Subcutaneous abdominal adipose tissue (tissue), 5 donors: ENCODE measurements around the gene COL6A1.

ENCODE experiments used
- H3K27ac ChIP-seq: one replicate; pipeline ENCODE4 v1.7.0; 2013; ENCODE audit warnings: low read depth, mild to moderate bottlenecking, inconsistent platforms, low read length, moderate library complexity
- H3K27me3 ChIP-seq, 5 donors: one replicate each; pipeline ENCODE4 v1.7.0; 2013; ENCODE audit warnings: low read length in 5 of 5, inconsistent platforms in 1 of 5; ENCODE audit not compliant: control insufficient read depth in 5 of 5, insufficient read depth in 4 of 5
- H3K36me3 ChIP-seq, 5 donors: one replicate each; pipeline ENCODE4 v1.7.0; 2013; ENCODE audit warnings: low read length in 5 of 5; ENCODE audit not compliant: control insufficient read depth in 5 of 5, insufficient read depth in 5 of 5
- H3K4me1 ChIP-seq, 5 donors: one replicate each; pipeline ENCODE4 v1.7.0; 2013; ENCODE audit warnings: low read length in 5 of 5, mild to moderate bottlenecking in 3 of 5, moderate library complexity in 1 of 5; ENCODE audit not compliant: control insufficient read depth in 5 of 5, insufficient read depth in 5 of 5
- H3K4me3 ChIP-seq, 5 donors: one replicate each; pipeline ENCODE4 v1.7.0; 2013; ENCODE audit warnings: low read length in 5 of 5, low read depth in 1 of 5
- H3K9ac ChIP-seq, 5 donors: one replicate each; pipeline ENCODE4 v1.7.0; 2013; ENCODE audit warnings: low read length in 5 of 5, mild to moderate bottlenecking in 4 of 5, moderate library complexity in 3 of 5
- H3K9me3 ChIP-seq, 5 donors: one replicate each; pipeline ENCODE4 v1.7.0; 2013; ENCODE audit warnings: low read length in 5 of 5; ENCODE audit not compliant: control insufficient read depth in 5 of 5
- donor health status: healthy.
- donor health status: healthy.
- donor health status: healthy.
- donor health status: healthy.
- donor health status: healthy.

The COL6A1 gene

GRCh38 chr21:45994086-45994661 lies 12.6 kb downstream of the COL6A1 start:
- Histone ChIP-seq H3K4me1 (peaks cover 3 to 45% (median 39%) of the 10 kb centered on the region in 5 donors), H3K9ac (peak overlapping the region in 1 of 5 donors; percentile 36), H3K9me3 (no peaks in the 10 kb centered on the region), H3K36me3 (peaks cover 0 to 93% (median 61%) of the 10 kb centered on the region in 5 donors), H3K27me3 (no peaks in the 10 kb centered on the region), H3K4me3 (no peak overlapping the region), H3K27ac (peak overlapping the region; percentile 60)

- no peak overlapping the region for H3K9ac ChIP-seq
- H3K4me1 ChIP-seq = peaks cover 3 to 45% (median 39%) of the 10 kb centered on the region in 5 donors
- H3K27ac ChIP-seq = peak overlapping the region; percentile 60
- no peaks in the 10 kb centered on the region for H3K9me3 ChIP-seq
- H3K4me3 ChIP-seq = no peak overlapping the region
- H3K36me3 ChIP-seq = peaks cover 0 to 94% (median 60%) of the 10 kb centered on the region in 5 donors
- no peaks in the 10 kb centered on the region for H3K27me3 ChIP-seq
These were observed 13.5 kb downstream of the COL6A1 start for GRCh38 chr21:45994759-45995685.

- Histone ChIP-seq H3K27ac (peak overlapping the region; percentile 60), H3K4me1 (peaks cover 3 to 45% (median 39%) of the 10 kb centered on the region in 5 donors), H3K9ac (no peak overlapping the region), H3K9me3 (no peaks in the 10 kb centered on the region), H3K36me3 (peaks cover 0 to 92% (median 57%) of the 10 kb centered on the region in 5 donors), H3K27me3 (no peaks in the 10 kb centered on the region), H3K4me3 (no peak overlapping the region)
These were observed 14.2 kb downstream of the COL6A1 start for GRCh38 chr21:45995686-45996179.

GRCh38 chr21:45996311-45997204 lies 15.0 kb downstream of the COL6A1 start:
- Histone ChIP-seq H3K9me3 (no peaks in the 10 kb centered on the region), H3K27me3 (no peaks in the 10 kb centered on the region), H3K36me3 (peaks cover 0 to 92% (median 57%) of the 10 kb centered on the region in 5 donors), H3K4me3 (no peak overlapping the region), H3K9ac (no peak overlapping the region), H3K4me1 (peaks cover 3 to 45% (median 37%) of the 10 kb centered on the region in 5 donors), H3K27ac (no peak overlapping the region)

- no peak overlapping the region for H3K4me3 ChIP-seq
- no peaks in the 10 kb centered on the region for H3K27me3 ChIP-seq
- H3K27ac ChIP-seq = no peak overlapping the region
- H3K4me1 ChIP-seq = peaks cover 3 to 39% (median 32%) of the 10 kb centered on the region in 5 donors
- H3K9me3 ChIP-seq = no peaks in the 10 kb centered on the region
- H3K36me3 ChIP-seq = peaks cover 0 to 94% (median 58%) of the 10 kb centered on the region in 5 donors
- H3K9ac ChIP-seq = no peak overlapping the region
These were observed 15.6 kb downstream of the COL6A1 start for GRCh38 chr21:45997205-45997494.

GRCh38 chr21:45997495-45998275 lies 16.1 kb downstream of the COL6A1 start:
- Histone ChIP-seq H3K36me3 (peaks cover 0 to 94% (median 61%) of the 10 kb centered on the region in 5 donors), H3K4me3 (no peak overlapping the region), H3K4me1 (peaks cover 3 to 34% (median 26%) of the 10 kb centered on the region in 5 donors), H3K27me3 (no peaks in the 10 kb centered on the region), H3K9ac (no peak overlapping the region), H3K27ac (no peak overlapping the region), H3K9me3 (peaks cover 0 to 3% (median 0%) of the 10 kb centered on the region in 5 donors)

- Histone ChIP-seq H3K9me3 (peaks cover 0 to 3% (median 0%) of the 10 kb centered on the region in 5 donors), H3K9ac (no peak overlapping the region), H3K4me1 (peaks cover 3 to 27% (median 20%) of the 10 kb centered on the region in 5 donors), H3K27ac (no peak overlapping the region), H3K4me3 (no peak overlapping the region), H3K27me3 (no peaks in the 10 kb centered on the region), H3K36me3 (peaks cover 0 to 94% (median 67%) of the 10 kb centered on the region in 5 donors)
These were observed 16.7 kb downstream of the COL6A1 start for GRCh38 chr21:45998276-45998701.

- no peaks in the 10 kb centered on the region for H3K27me3 ChIP-seq
- H3K9ac ChIP-seq = no peak overlapping the region
- H3K27ac ChIP-seq = no peak overlapping the region
- peaks cover 0 to 95% (median 74%) of the 10 kb centered on the region in 5 donors for H3K36me3 ChIP-seq
- peaks cover 3 to 20% (median 13%) of the 10 kb centered on the region in 5 donors for H3K4me1 ChIP-seq
- no peak overlapping the region for H3K4me3 ChIP-seq
- peaks cover 0 to 3% (median 0%) of the 10 kb centered on the region in 5 donors for H3K9me3 ChIP-seq
These were observed 17.5 kb downstream of the COL6A1 start for GRCh38 chr21:45998871-45999580.
